Measurements from ENCODE around the gene DLD. TPM values are rescaled to one million over a fixed set of nuclear protein-coding genes. Genes with fewer than 3 reads are reported as not detected.
A peak's percentile ranks its signal among the peaks of the same experiment; 100 is the strongest.
"Not testable (repeated sequence)": the region's sequence is repeated elsewhere in the genome, so short reads cannot be mapped to it uniquely, and the experiment has no call there.

Gene DLD
- total RNA-seq, 1 donor from 2014 or later: 59.8 TPM

DNA sequence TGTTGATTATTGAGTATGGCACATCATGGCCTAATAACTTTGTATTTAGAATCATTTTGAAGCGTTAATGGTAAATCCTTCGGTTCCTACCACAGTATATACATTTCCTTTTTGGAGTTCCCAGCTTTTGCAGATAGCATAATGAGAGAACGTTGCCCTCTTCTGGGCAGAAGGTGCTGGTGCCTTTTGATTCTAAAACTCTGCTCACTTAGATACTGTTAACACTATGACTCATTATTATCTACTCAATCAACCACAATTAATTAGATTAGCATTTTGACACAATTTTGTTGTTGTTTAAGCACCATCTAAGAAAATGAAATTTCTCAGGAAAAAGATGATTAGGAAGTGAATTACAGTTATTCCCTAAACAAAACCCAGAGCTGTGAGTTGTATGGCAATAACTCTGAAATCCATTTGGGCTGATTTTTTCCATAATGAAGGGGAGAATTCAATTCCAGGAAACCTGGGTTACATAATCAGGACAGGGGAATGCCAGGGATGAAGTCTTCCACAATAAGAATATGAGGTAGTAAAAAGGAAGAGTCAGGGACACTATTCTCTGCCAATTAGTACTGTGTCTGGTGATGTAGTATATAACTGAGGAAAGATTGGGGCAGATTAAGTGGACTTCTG lies 11.5 kb upstream of the DLD start:
- Mint-ChIP-seq H3K27ac (ENCODE audit: unreplicated experiment) (no peak overlapping the region), H3K27me3 (ENCODE audit: unreplicated experiment) (peaks cover 48% of the 10 kb centered on the region), H3K4me1 (ENCODE audit: unreplicated experiment) (peaks cover 2% of the 10 kb centered on the region), H3K4me3 (ENCODE audit: unreplicated experiment) (no peak overlapping the region), H3K36me3 (ENCODE audit: unreplicated experiment) (no peaks in the 10 kb centered on the region), H3K9me3 (ENCODE audit: unreplicated experiment) (no peaks in the 10 kb centered on the region)
- TF ChIP-seq, protein P1, sequence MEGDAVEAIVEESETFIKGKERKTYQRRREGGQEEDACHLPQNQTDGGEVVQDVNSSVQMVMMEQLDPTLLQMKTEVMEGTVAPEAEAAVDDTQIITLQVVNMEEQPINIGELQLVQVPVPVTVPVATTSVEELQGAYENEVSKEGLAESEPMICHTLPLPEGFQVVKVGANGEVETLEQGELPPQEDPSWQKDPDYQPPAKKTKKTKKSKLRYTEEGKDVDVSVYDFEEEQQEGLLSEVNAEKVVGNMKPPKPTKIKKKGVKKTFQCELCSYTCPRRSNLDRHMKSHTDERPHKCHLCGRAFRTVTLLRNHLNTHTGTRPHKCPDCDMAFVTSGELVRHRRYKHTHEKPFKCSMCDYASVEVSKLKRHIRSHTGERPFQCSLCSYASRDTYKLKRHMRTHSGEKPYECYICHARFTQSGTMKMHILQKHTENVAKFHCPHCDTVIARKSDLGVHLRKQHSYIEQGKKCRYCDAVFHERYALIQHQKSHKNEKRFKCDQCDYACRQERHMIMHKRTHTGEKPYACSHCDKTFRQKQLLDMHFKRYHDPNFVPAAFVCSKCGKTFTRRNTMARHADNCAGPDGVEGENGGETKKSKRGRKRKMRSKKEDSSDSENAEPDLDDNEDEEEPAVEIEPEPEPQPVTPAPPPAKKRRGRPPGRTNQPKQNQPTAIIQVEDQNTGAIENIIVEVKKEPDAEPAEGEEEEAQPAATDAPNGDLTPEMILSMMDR (IDR thresholded peaks at IDR 0.05): peak; percentile 83
- no peak for DNase-seq (ENCODE audit: extremely low spot score, unreplicated experiment)

DNA sequence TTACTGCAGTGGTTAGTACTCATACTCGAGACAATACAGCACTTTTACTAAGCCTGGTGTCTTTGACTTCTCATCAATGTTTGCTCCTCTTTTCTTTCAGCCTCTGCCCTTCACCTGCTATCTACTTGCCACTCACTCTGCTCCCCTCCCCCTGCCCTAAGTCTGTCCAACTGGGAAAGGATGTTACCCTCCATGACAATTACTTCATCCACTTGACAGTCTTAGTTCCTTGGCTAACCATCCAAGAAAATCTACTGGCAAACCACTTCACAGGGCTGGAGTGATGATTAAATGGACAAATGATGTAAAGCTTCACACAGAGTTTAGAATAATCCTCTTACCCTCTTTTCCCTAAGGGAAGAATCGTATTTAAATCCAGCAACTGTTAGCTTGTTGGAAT lies 8.2 kb upstream of the DLD start:
- no peaks in the 10 kb centered on the region for H3K9me3 Mint-ChIP-seq (ENCODE audit: unreplicated experiment)
- no peaks in the 10 kb centered on the region for H3K36me3 Mint-ChIP-seq (ENCODE audit: unreplicated experiment)
- H3K4me3 Mint-ChIP-seq (ENCODE audit: unreplicated experiment): no peak overlapping the region
- no peak overlapping the region for H3K27ac Mint-ChIP-seq (ENCODE audit: unreplicated experiment)
- H3K27me3 Mint-ChIP-seq (ENCODE audit: unreplicated experiment): peaks cover 58% of the 10 kb centered on the region
- H3K4me1 Mint-ChIP-seq (ENCODE audit: unreplicated experiment): peaks cover 2% of the 10 kb centered on the region
- TF ChIP-seq, protein P1 (IDR thresholded peaks at IDR 0.05): no peak
- no peak for DNase-seq (ENCODE audit: extremely low spot score, unreplicated experiment)

DNA sequence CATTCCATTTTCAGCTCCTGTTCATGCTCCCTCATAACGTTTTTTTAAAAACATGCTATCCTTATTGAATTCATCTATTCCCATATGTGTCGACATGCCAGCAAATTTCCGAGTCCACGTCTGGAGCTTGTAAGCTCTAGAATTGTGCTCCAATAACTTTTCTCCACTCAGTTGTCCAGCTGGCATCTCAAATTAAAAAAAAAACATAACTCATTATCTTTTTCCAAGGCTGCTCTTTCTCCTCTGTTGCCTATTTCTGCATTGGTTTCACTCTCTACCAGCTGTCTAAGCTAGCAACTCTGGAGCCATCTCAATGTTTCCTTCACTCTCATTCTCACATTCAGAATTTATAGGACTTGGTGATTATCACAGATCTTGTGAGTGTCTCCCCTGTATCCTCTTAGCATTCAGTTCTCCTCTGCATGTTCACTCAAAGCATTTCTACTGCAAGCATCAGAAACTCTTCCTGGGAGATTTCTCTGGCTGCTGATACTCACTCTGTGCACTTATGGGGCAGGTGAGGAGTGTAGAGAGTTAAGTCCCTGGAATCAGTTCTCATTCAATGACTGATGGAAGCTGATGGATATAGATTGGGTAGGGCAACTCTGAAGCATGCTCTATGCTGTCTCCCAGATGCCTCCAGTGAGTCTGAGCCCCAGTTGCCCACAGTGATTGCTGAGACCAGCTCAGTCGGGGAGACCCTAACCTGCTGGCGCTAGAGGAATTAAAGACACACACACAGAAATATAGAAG lies 6.7 kb upstream of the DLD start:
- TF ChIP-seq, protein P1 (IDR thresholded peaks at IDR 0.05): no peak
- Mint-ChIP-seq H3K9me3 (ENCODE audit: unreplicated experiment) (no peaks in the 10 kb centered on the region), H3K4me3 (ENCODE audit: unreplicated experiment) (no peak overlapping the region), H3K36me3 (ENCODE audit: unreplicated experiment) (no peaks in the 10 kb centered on the region), H3K4me1 (ENCODE audit: unreplicated experiment) (peaks cover under 1% of the 10 kb centered on the region), H3K27ac (ENCODE audit: unreplicated experiment) (no peak overlapping the region), H3K27me3 (ENCODE audit: unreplicated experiment) (peaks cover 52% of the 10 kb centered on the region)
- DNase-seq (ENCODE audit: extremely low spot score, unreplicated experiment): no peak

DNA sequence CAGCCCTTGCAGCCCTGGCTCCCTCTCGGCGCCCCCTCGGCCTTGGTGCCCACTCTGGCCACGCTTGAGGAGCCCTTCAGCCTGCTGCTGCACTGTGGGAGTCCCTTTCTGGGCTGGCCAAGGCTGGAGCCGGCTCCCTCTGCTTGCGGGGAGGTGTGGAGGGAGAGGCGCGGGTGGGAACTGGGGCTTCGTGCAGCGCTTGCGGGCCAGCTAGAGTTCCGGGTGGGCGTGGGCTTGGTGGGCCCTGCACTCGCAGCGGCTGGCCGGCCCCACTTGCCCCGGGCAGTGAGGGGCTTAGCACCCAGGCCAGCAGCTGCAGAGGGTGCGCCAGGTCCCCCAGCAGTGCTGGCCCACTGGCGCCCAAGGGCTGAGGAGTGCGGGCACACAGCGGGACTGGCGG lies 3.2 kb upstream of the DLD start:
- Mint-ChIP-seq H3K27me3 (ENCODE audit: unreplicated experiment) (peaks cover 32% of the 10 kb centered on the region), H3K4me1 (ENCODE audit: unreplicated experiment) (peaks cover 19% of the 10 kb centered on the region)
- not testable (repeated sequence) for H3K9me3 Mint-ChIP-seq (ENCODE audit: unreplicated experiment); H3K36me3 Mint-ChIP-seq (ENCODE audit: unreplicated experiment); DNase-seq (ENCODE audit: extremely low spot score, unreplicated experiment); H3K27ac Mint-ChIP-seq (ENCODE audit: unreplicated experiment); H3K4me3 Mint-ChIP-seq (ENCODE audit: unreplicated experiment)

DNA sequence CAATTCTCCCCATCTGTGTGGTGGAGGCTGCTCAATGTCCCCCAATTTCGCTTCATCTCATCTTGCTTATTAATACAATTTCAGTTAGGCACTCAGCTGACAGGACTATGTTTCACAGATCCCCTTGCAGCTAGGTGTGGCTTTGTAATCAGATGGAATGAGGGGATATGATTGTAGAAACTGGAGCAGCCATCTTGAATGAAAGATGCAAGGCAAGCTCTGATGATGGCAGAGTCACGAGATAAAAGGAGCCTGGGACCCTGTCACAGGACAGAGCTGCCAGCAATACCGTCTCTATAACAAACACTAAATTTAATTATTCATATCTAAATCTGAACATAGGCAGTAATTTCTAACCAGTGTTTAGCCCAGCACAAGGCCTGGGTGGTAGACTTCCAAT lies 991 bp upstream of the DLD start:
- Mint-ChIP-seq H3K27me3 (ENCODE audit: unreplicated experiment) (peaks cover 18% of the 10 kb centered on the region), H3K4me1 (ENCODE audit: unreplicated experiment) (peaks cover 32% of the 10 kb centered on the region), H3K4me3 (ENCODE audit: unreplicated experiment) (peak overlapping the region; percentile 100), H3K9me3 (ENCODE audit: unreplicated experiment) (no peaks in the 10 kb centered on the region), H3K36me3 (ENCODE audit: unreplicated experiment) (peaks cover 10% of the 10 kb centered on the region), H3K27ac (ENCODE audit: unreplicated experiment) (no peak overlapping the region)
- no peak for DNase-seq (ENCODE audit: extremely low spot score, unreplicated experiment)
- TF ChIP-seq, protein P1 (IDR thresholded peaks at IDR 0.05): no peak
